ENCODE results near the gene UBE2R2.
A peak's percentile ranks its signal among the peaks of the same experiment; 100 is the strongest.

GRCh38 chr9:33818167-33818846, 1.3 kb downstream of the UBE2R2 start:
- TF ChIP-seq ELK1 (IDR thresholded peaks at IDR 0.05; ENCODE audit: borderline replicate concordance, low read depth, low read length) (no peak), CHD1 (IDR thresholded peaks at IDR 0.05; ENCODE audit: low read depth, low read length) (peak; percentile 66; the same call in 1 of the 2 replicates), CEBPB (IDR thresholded peaks at IDR 0.05; ENCODE audit: low read depth, low read length) (no peak), POLR2A (IDR thresholded peaks at IDR 0.05; ENCODE audit: low read depth, low read length) (no peak; the same call in 1 of the 2 replicates), BHLHE40 (IDR thresholded peaks at IDR 0.05; ENCODE audit: low read depth, low read length) (no peak), RFX5 (IDR thresholded peaks at IDR 0.05; ENCODE audit: low read depth, low read length) (no peak), SMC3 (IDR thresholded peaks at IDR 0.05; ENCODE audit: low read depth, low read length) (no peak), MXI1 (IDR thresholded peaks at IDR 0.05; ENCODE audit: borderline replicate concordance, low read depth, low read length) (no peak), MAZ (IDR thresholded peaks at IDR 0.05; ENCODE audit: borderline replicate concordance, low read depth, low read length) (no peak), RAD21 (IDR thresholded peaks at IDR 0.05; ENCODE audit: low read length) (no peak)
- TF ChIP-seq, protein P1, sequence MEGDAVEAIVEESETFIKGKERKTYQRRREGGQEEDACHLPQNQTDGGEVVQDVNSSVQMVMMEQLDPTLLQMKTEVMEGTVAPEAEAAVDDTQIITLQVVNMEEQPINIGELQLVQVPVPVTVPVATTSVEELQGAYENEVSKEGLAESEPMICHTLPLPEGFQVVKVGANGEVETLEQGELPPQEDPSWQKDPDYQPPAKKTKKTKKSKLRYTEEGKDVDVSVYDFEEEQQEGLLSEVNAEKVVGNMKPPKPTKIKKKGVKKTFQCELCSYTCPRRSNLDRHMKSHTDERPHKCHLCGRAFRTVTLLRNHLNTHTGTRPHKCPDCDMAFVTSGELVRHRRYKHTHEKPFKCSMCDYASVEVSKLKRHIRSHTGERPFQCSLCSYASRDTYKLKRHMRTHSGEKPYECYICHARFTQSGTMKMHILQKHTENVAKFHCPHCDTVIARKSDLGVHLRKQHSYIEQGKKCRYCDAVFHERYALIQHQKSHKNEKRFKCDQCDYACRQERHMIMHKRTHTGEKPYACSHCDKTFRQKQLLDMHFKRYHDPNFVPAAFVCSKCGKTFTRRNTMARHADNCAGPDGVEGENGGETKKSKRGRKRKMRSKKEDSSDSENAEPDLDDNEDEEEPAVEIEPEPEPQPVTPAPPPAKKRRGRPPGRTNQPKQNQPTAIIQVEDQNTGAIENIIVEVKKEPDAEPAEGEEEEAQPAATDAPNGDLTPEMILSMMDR (conservative IDR thresholded peaks at IDR 0.05; ENCODE audit: low read depth, low read length): no peak
- TF ChIP-seq, protein P2, sequence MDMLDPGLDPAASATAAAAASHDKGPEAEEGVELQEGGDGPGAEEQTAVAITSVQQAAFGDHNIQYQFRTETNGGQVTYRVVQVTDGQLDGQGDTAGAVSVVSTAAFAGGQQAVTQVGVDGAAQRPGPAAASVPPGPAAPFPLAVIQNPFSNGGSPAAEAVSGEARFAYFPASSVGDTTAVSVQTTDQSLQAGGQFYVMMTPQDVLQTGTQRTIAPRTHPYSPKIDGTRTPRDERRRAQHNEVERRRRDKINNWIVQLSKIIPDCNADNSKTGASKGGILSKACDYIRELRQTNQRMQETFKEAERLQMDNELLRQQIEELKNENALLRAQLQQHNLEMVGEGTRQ (IDR thresholded peaks at IDR 0.05; ENCODE audit: low read depth, low read length): no peak
